Endothelial cell of umbilical vein (primary cell): ENCODE measurements around the gene STK38. TPM values are rescaled to one million over a fixed set of nuclear protein-coding genes. Genes with fewer than 3 reads are reported as not detected.

Experiments used
- BruUV-seq: library from RNA; stranded (reverse); fragments of 400-500 nt; replicated peaks from 2 replicates; lab custom pipeline; 2021; lab: Mats Ljungman, UMichigan
- CTCF ChIA-PET: fragments of 300-600, 350-600 bp; sonication (Branson Sonifier 250); formaldehyde crosslinking; loops from one replicate; lab custom pipeline; 2021; ENCODE audit warnings: antibody characterized with exemption, inconsistent platforms; lab: Charles Lee
- POLR2A ChIA-PET: fragments of 300-600, 350-600 bp; sonication (Branson Sonifier 250); formaldehyde crosslinking; loops from one replicate; lab custom pipeline; 2021; ENCODE audit warnings: antibody characterized with exemption, inconsistent platforms; lab: Charles Lee
- DNase-seq: peaks from one replicate; pipeline ENCODE4 v3.0.0-alpha.2; 2011; ENCODE audit warnings: low read depth, low spot score
- FAIRE-seq: peaks from 2 replicates; lab custom pipeline; 2011; peaks lifted over from hg19 to GRCh38; lab: Jason Lieb, UNC
- H2AFZ ChIP-seq: 2 replicates; pipeline ENCODE4 v1.6.0; 2012; ENCODE audit warnings: low read depth, low read length, control low read depth, inconsistent platforms
- H3K27ac ChIP-seq: 2 replicates; pipeline ENCODE4 v1.5.1; 2011; ENCODE audit warnings: low read depth, mild to moderate bottlenecking, control low read depth, low read length, moderate library complexity; ENCODE audit not compliant: insufficient read depth
- H3K27me3 ChIP-seq, 2 experiments: 2 replicates each; pipeline versions ENCODE4 v1.6.0 to v1.6.1; 2011; ENCODE audit warnings: low read length in 2 of 2, mixed read lengths in 1 of 2; ENCODE audit not compliant: control insufficient read depth in 2 of 2, insufficient read depth in 2 of 2
- H3K36me3 ChIP-seq, 2 experiments: 2 replicates in 1 of 2; 3 replicates in 1 of 2; pipeline ENCODE4 v1.5.1; 2011; ENCODE audit warnings: low read length in 2 of 2, mild to moderate bottlenecking in 1 of 2, moderate library complexity in 1 of 2; ENCODE audit not compliant: control insufficient read depth in 2 of 2, insufficient read depth in 2 of 2; ENCODE audit errors: extremely low read depth in 1 of 2
- H3K4me1 ChIP-seq: 3 replicates; pipeline ENCODE4 v1.5.1; 2011; ENCODE audit warnings: mild to moderate bottlenecking, low read length; ENCODE audit not compliant: control insufficient read depth, insufficient read depth; ENCODE audit errors: extremely low read depth
- H3K4me2 ChIP-seq: 2 replicates; pipeline ENCODE4 v1.6.1; 2011; ENCODE audit warnings: low read length, control low read depth, mixed read lengths; ENCODE audit not compliant: insufficient read depth
- H3K4me3 ChIP-seq, 3 experiments: fragments of 200-600 bp in 1 of 3; sonication (generic), shearing (Covaris generic) in 1 of 3; replicated peaks in 1 of 3; 2 replicates each; pipeline ENCODE4 v1.5.1; 2011 to 2016; ENCODE audit warnings: control low read depth in 3 of 3, low read length in 3 of 3, mild to moderate bottlenecking in 2 of 3, inconsistent platforms in 1 of 3, low read depth in 1 of 3, moderate library complexity in 1 of 3; ENCODE audit not compliant: insufficient read depth in 1 of 3
- H3K79me2 ChIP-seq: 2 replicates; pipeline ENCODE4 v1.6.0; 2012; ENCODE audit warnings: low read length, inconsistent platforms; ENCODE audit not compliant: control insufficient read depth, insufficient read depth
- H3K9ac ChIP-seq: replicated peaks from 2 replicates; pipeline ENCODE3; 2011; ENCODE audit warnings: low read length, control low read depth; ENCODE audit not compliant: insufficient read depth; ENCODE audit errors: extremely low read depth
- H3K9me1 ChIP-seq: replicated peaks from 3 replicates; pipeline ENCODE4 v1.6.0; 2011; ENCODE audit warnings: mild to moderate bottlenecking, low read length; ENCODE audit not compliant: control insufficient read depth, insufficient read depth; ENCODE audit errors: extremely low read depth
- H3K9me3 ChIP-seq: replicated peaks from 2 replicates; pipeline ENCODE4 v1.5.1; 2012; ENCODE audit warnings: low read length, inconsistent platforms; ENCODE audit not compliant: control insufficient read depth, insufficient read depth
- H4K20me1 ChIP-seq: replicated peaks from 2 replicates; pipeline ENCODE3; 2011; ENCODE audit warnings: mild to moderate bottlenecking, low read length; ENCODE audit not compliant: control insufficient read depth, insufficient read depth; ENCODE audit errors: extremely low read depth
- EZH2 ChIP-seq: IDR thresholded peaks from 2 replicates; pipeline ENCODE4 v1.6.1; 2012; ENCODE audit warnings: borderline replicate concordance, low read depth, mild to moderate bottlenecking, moderate library complexity, low read length, inconsistent platforms; ENCODE audit not compliant: severe bottlenecking
- FOS ChIP-seq: IDR thresholded peaks from 2 replicates; pipeline ENCODE4 v1.6.1; 2011; ENCODE audit warnings: mild to moderate bottlenecking, low read length, moderate library complexity, borderline replicate concordance; ENCODE audit not compliant: insufficient read depth
- GATA2 ChIP-seq: IDR thresholded peaks from 2 replicates; pipeline ENCODE4 v1.7.0; 2011; ENCODE audit warnings: low read depth, mild to moderate bottlenecking, moderate library complexity, mixed read lengths, low read length; ENCODE audit not compliant: insufficient read length, insufficient read depth
- JUN ChIP-seq: IDR thresholded peaks from 2 replicates; pipeline ENCODE4 v1.6.1; 2011; ENCODE audit warnings: borderline replicate concordance, low read depth; ENCODE audit not compliant: insufficient read length, insufficient read depth
- MAX ChIP-seq: IDR thresholded peaks from 2 replicates; pipeline ENCODE4 v1.6.1; 2011; ENCODE audit not compliant: insufficient read depth, insufficient read length
- MYC ChIP-seq: IDR thresholded peaks from one replicate; pipeline ENCODE4 v1.6.1; 2011; ENCODE audit warnings: mild to moderate bottlenecking, low read depth, low read length
- POLR2A ChIP-seq: IDR thresholded peaks from 2 replicates; pipeline ENCODE4 v1.6.1; 2012; ENCODE audit warnings: low read depth, mild to moderate bottlenecking, control low read depth, low read length
- POLR2AphosphoS5 ChIP-seq: IDR thresholded peaks from 2 replicates; pipeline ENCODE4 v1.6.1; 2012; ENCODE audit warnings: low read depth, mild to moderate bottlenecking, control low read depth, low read length, moderate library complexity; ENCODE audit not compliant: insufficient read depth
- dilution Hi-C: fragments of 300-500 bp; cut with MboI; formaldehyde crosslinking; loops from one replicate; pipeline ENCODE4 v1.15.0; 2019; ENCODE audit warnings: low sequenced_read_pairs; ENCODE audit not compliant: extremely low pct_ligation_motif_present
- intact Hi-C: fragments of 100-400 bp; cut with micrococcal nuclease; formaldehyde crosslinking; loops from one replicate; pipeline ENCODE4 v1.10.0; 2022
- polyA plus RNA-seq, 4 experiments: library from polyadenylated mRNA; depleted of rRNA in 3 of 4; stranded (reverse) in 3 of 4; unstranded in 1 of 4; fragments of >200 nt; gene quantifications; 2 replicates each; pipeline versions ENCODE4 v1.2.1 to v1.2.3, GENCODE V29; 2011 to 2012; ENCODE audit warnings: missing spikeins in 1 of 4
- total RNA-seq: library from RNA; stranded (reverse); gene quantifications from 2 replicates; pipeline ENCODE4 v1.2.3, GENCODE V29; 2021
- TF ChIP-seq, protein P1 (sequence below), 2 donors: IDR thresholded peaks; 1 replicate in 1 of 2; 2 replicates in 1 of 2; pipeline ENCODE4 v1.5.1; 2011; ENCODE audit warnings: low read length in 2 of 2, mild to moderate bottlenecking in 2 of 2, moderate library complexity in 2 of 2, control low read depth in 1 of 2, inconsistent platforms in 1 of 2, low read depth in 1 of 2; ENCODE audit not compliant: insufficient read depth in 1 of 2; ENCODE audit errors: extremely low read depth in 1 of 2

Gene STK38
- total and polyA plus RNA-seq, 2 donors (not counting 3 experiments of a cell fraction or from before 2014, with no cell fraction given) = 10.1 to 30.3 TPM

GRCh38 chr6:36536873-36537547 is 10.3 kb downstream of the STK38 start:
- no TSS peak for BruUV-seq
- dilution Hi-C loops = no loop called here
- Histone ChIP-seq H3K9ac (no peak overlapping the region), H3K4me2 (no peak overlapping the region), H3K79me2 (peaks cover 18% of the 10 kb centered on the region), H3K4me3 (no peak overlapping the region), H3K36me3 (peaks cover 0 to 2% of the 10 kb centered on the region in 2 experiments), H3K9me1 (no peaks in the 10 kb centered on the region), H3K27me3 (no peaks in the 10 kb centered on the region), H3K9me3 (no peaks in the 10 kb centered on the region), H2AFZ (no peak overlapping the region), H3K27ac (no peak overlapping the region), H4K20me1 (no peaks in the 10 kb centered on the region), H3K4me1 (no peaks in the 10 kb centered on the region)
- DNase-seq (no peak), FAIRE-seq (no peak)
- intact Hi-C loops = no loop called here
- ChIA-PET POLR2A (no interaction called here), CTCF (no interaction called here)
- no peak for TF ChIP-seq JUN
- no peak for TF ChIP-seq MYC
- TF ChIP-seq, protein P1, sequence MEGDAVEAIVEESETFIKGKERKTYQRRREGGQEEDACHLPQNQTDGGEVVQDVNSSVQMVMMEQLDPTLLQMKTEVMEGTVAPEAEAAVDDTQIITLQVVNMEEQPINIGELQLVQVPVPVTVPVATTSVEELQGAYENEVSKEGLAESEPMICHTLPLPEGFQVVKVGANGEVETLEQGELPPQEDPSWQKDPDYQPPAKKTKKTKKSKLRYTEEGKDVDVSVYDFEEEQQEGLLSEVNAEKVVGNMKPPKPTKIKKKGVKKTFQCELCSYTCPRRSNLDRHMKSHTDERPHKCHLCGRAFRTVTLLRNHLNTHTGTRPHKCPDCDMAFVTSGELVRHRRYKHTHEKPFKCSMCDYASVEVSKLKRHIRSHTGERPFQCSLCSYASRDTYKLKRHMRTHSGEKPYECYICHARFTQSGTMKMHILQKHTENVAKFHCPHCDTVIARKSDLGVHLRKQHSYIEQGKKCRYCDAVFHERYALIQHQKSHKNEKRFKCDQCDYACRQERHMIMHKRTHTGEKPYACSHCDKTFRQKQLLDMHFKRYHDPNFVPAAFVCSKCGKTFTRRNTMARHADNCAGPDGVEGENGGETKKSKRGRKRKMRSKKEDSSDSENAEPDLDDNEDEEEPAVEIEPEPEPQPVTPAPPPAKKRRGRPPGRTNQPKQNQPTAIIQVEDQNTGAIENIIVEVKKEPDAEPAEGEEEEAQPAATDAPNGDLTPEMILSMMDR (IDR thresholded peaks at IDR 0.05; ENCODE audit: extremely low read depth in 1 of 2, insufficient read depth in 1 of 2, low read depth in 1 of 2, low read length in 2 of 2) = no peak
- no peak for TF ChIP-seq MAX
- TF ChIP-seq POLR2A = no peak
- TF ChIP-seq GATA2 = no peak
- TF ChIP-seq FOS = no peak
- TF ChIP-seq POLR2AphosphoS5 = no peak
- TF ChIP-seq EZH2 = no peak
